HepG2 (cell line): ENCODE data around the gene TPX2. TPM values are rescaled to one million over a fixed set of nuclear protein-coding genes. Genes with fewer than 3 reads are reported as not detected.

Experiments used
- FOXK2 ChIP-seq: fragments of 450-650 bp; IDR thresholded peaks from 2 replicates; pipeline ENCODE4 v1.6.1; 2016
- HOXA3 ChIP-seq: sonication (generic); formaldehyde crosslinking; IDR thresholded peaks from 2 replicates; pipeline ENCODE4 v1.5.0; 2020; ENCODE audit warnings: missing genetic modification reagents
- PHF5A ChIP-seq: IDR thresholded peaks from one replicate; pipeline ENCODE4 v1.6.1; 2018; ENCODE audit warnings: low read depth, missing genetic modification reagents; ENCODE audit not compliant: unreplicated experiment
- SNAI1 ChIP-seq: sonication (generic); formaldehyde crosslinking; IDR thresholded peaks from 2 replicates; pipeline ENCODE4 v1.5.0; 2020; ENCODE audit warnings: mild to moderate bottlenecking, missing genetic modification reagents, borderline replicate concordance
- SSRP1 ChIP-seq: IDR thresholded peaks from 2 replicates; pipeline ENCODE4 v1.6.1; 2016; ENCODE audit warnings: control low read depth
- ZMAT3 ChIP-seq: sonication (generic); formaldehyde crosslinking; conservative IDR thresholded peaks from 2 replicates; pipeline ENCODE4 v1.7.0; 2021; ENCODE audit warnings: missing genetic modification reagents
- ZNF326 ChIP-seq: sonication (generic); formaldehyde crosslinking; IDR thresholded peaks from 2 replicates; pipeline ENCODE4 v1.4.0; 2020; ENCODE audit warnings: missing genetic modification reagents, borderline replicate concordance
- ZNF468 ChIP-seq: sonication (generic); formaldehyde crosslinking; IDR thresholded peaks from 2 replicates; pipeline ENCODE4 v1.8.0; 2022; ENCODE audit warnings: mild to moderate bottlenecking, moderate library complexity, missing genetic modification reagents
- polyA plus RNA-seq, 8 experiments: library from polyadenylated mRNA; depleted of rRNA in 3 of 8; stranded (reverse) in 7 of 8; unstranded in 1 of 8; fragments of >200 nt; fragmentation: Illumina TruSeq in 4 of 8; extraction: Trizol in 4 of 8; gene quantifications; 2 replicates each; pipeline versions ENCODE4 v1.2.1 to v1.2.3, GENCODE V29; 2011 to 2016; ENCODE audit warnings: low read depth in 4 of 8, missing spikeins in 1 of 8, mixed read lengths in 1 of 8; ENCODE audit not compliant: insufficient read depth in 1 of 8
- total RNA-seq, 5 experiments: library from RNA; depleted of rRNA; stranded (reverse); fragments of >200 nt; fragmentation: Illumina TruSeq; extraction: Trizol; gene quantifications; 2 replicates each; pipeline ENCODE4 v1.2.3, GENCODE V29; 2016; ENCODE audit warnings: low read depth in 1 of 5
- TF ChIP-seq, protein P1 (sequence below): sonication (generic); formaldehyde crosslinking; IDR thresholded peaks from 2 replicates; pipeline ENCODE4 v1.4.0; 2020; ENCODE audit warnings: missing genetic modification reagents
- TF ChIP-seq, protein P2 (sequence below): sonication (generic); formaldehyde crosslinking; IDR thresholded peaks from 2 replicates; pipeline ENCODE4 v1.4.0; 2020; ENCODE audit warnings: missing genetic modification reagents
- TF ChIP-seq, protein P3 (sequence below): sonication (generic); formaldehyde crosslinking; conservative IDR thresholded peaks from 2 replicates; pipeline ENCODE4 v1.4.0; 2020; ENCODE audit warnings: missing genetic modification reagents
- TF ChIP-seq, protein P4 (sequence below): sonication (generic); formaldehyde crosslinking; IDR thresholded peaks from 2 replicates; pipeline ENCODE4 v1.5.0; 2020; ENCODE audit warnings: mild to moderate bottlenecking, low read depth, missing genetic modification reagents, borderline replicate concordance
- TF ChIP-seq, protein P5 (sequence below): sonication (generic); formaldehyde crosslinking; IDR thresholded peaks from 2 replicates; pipeline ENCODE4 v1.4.0; 2020; ENCODE audit warnings: missing genetic modification reagents
- TF ChIP-seq, protein P6 (sequence below): sonication (generic); formaldehyde crosslinking; IDR thresholded peaks from 2 replicates; pipeline ENCODE4 v1.8.0; 2022; ENCODE audit warnings: mild to moderate bottlenecking, missing genetic modification reagents

The TPX2 gene
- total and polyA plus RNA-seq, 2 of the 13 experiments (the other 11 are each of a cell fraction or from before 2014, with no cell fraction given), result 34.3 to 124 TPM

GRCh38 chr20:31722257-31723068 lies 16.6 kb upstream of the TPX2 start, which contains the start of gene BCL2L1 (continued):
- TF ChIP-seq, protein P1, sequence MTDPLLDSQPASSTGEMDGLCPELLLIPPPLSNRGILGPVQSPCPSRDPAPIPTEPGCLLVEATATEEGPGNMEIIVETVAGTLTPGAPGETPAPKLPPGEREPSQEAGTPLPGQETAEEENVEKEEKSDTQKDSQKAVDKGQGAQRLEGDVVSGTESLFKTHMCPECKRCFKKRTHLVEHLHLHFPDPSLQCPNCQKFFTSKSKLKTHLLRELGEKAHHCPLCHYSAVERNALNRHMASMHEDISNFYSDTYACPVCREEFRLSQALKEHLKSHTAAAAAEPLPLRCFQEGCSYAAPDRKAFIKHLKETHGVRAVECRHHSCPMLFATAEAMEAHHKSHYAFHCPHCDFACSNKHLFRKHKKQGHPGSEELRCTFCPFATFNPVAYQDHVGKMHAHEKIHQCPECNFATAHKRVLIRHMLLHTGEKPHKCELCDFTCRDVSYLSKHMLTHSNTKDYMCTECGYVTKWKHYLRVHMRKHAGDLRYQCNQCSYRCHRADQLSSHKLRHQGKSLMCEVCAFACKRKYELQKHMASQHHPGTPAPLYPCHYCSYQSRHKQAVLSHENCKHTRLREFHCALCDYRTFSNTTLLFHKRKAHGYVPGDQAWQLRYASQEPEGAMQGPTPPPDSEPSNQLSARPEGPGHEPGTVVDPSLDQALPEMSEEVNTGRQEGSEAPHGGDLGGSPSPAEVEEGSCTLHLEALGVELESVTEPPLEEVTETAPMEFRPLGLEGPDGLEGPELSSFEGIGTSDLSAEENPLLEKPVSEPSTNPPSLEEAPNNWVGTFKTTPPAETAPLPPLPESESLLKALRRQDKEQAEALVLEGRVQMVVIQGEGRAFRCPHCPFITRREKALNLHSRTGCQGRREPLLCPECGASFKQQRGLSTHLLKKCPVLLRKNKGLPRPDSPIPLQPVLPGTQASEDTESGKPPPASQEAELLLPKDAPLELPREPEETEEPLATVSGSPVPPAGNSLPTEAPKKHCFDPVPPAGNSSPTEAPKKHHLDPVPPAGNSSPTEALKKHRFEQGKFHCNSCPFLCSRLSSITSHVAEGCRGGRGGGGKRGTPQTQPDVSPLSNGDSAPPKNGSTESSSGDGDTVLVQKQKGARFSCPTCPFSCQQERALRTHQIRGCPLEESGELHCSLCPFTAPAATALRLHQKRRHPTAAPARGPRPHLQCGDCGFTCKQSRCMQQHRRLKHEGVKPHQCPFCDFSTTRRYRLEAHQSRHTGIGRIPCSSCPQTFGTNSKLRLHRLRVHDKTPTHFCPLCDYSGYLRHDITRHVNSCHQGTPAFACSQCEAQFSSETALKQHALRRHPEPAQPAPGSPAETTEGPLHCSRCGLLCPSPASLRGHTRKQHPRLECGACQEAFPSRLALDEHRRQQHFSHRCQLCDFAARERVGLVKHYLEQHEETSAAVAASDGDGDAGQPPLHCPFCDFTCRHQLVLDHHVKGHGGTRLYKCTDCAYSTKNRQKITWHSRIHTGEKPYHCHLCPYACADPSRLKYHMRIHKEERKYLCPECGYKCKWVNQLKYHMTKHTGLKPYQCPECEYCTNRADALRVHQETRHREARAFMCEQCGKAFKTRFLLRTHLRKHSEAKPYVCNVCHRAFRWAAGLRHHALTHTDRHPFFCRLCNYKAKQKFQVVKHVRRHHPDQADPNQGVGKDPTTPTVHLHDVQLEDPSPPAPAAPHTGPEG, result no peak
- TF ChIP-seq, protein P2, sequence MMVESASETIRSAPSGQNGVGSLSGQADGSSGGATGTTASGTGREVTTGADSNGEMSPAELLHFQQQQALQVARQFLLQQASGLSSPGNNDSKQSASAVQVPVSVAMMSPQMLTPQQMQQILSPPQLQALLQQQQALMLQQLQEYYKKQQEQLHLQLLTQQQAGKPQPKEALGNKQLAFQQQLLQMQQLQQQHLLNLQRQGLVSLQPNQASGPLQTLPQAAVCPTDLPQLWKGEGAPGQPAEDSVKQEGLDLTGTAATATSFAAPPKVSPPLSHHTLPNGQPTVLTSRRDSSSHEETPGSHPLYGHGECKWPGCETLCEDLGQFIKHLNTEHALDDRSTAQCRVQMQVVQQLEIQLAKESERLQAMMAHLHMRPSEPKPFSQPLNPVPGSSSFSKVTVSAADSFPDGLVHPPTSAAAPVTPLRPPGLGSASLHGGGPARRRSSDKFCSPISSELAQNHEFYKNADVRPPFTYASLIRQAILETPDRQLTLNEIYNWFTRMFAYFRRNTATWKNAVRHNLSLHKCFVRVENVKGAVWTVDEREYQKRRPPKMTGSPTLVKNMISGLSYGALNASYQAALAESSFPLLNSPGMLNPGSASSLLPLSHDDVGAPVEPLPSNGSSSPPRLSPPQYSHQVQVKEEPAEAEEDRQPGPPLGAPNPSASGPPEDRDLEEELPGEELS (CRISPR knock-in tag), result no peak
- TF ChIP-seq PHF5A (CRISPR knock-in tag), result no peak
- TF ChIP-seq, protein P3, sequence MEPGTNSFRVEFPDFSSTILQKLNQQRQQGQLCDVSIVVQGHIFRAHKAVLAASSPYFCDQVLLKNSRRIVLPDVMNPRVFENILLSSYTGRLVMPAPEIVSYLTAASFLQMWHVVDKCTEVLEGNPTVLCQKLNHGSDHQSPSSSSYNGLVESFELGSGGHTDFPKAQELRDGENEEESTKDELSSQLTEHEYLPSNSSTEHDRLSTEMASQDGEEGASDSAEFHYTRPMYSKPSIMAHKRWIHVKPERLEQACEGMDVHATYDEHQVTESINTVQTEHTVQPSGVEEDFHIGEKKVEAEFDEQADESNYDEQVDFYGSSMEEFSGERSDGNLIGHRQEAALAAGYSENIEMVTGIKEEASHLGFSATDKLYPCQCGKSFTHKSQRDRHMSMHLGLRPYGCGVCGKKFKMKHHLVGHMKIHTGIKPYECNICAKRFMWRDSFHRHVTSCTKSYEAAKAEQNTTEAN (CRISPR knock-in tag), result no peak; the same call in 1 of the 2 replicates
- TF ChIP-seq SSRP1 (CRISPR knock-in tag), result peak; percentile 59; the same call in 1 of the 2 replicates
- TF ChIP-seq, protein P4, sequence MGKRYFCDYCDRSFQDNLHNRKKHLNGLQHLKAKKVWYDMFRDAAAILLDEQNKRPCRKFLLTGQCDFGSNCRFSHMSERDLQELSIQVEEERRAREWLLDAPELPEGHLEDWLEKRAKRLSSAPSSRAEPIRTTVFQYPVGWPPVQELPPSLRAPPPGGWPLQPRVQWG (CRISPR knock-in tag), result no peak
- TF ChIP-seq, protein P5, sequence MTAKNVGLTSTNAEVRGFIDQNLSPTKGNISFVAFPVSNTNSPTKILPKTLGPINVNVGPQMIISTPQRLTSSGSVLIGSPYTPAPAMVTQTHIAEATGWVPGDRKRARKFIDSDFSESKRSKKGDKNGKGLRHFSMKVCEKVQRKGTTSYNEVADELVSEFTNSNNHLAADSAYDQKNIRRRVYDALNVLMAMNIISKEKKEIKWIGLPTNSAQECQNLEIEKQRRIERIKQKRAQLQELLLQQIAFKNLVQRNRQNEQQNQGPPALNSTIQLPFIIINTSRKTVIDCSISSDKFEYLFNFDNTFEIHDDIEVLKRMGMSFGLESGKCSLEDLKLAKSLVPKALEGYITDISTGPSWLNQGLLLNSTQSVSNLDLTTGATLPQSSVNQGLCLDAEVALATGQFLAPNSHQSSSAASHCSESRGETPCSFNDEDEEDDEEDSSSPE (CRISPR knock-in tag), result peak; percentile 13; the same call in 1 of the 2 replicates
- TF ChIP-seq HOXA3 (CRISPR knock-in tag), result no peak
- TF ChIP-seq FOXK2, result no peak
- 0 out of 2 replicates have a peak, but pooled peaks have one; percentile 9 for TF ChIP-seq SNAI1
- no peak for TF ChIP-seq ZMAT3 (CRISPR knock-in tag)
- TF ChIP-seq, protein P6, sequence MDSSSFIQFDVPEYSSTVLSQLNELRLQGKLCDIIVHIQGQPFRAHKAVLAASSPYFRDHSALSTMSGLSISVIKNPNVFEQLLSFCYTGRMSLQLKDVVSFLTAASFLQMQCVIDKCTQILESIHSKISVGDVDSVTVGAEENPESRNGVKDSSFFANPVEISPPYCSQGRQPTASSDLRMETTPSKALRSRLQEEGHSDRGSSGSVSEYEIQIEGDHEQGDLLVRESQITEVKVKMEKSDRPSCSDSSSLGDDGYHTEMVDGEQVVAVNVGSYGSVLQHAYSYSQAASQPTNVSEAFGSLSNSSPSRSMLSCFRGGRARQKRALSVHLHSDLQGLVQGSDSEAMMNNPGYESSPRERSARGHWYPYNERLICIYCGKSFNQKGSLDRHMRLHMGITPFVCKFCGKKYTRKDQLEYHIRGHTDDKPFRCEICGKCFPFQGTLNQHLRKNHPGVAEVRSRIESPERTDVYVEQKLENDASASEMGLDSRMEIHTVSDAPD (CRISPR knock-in tag), result no peak
- no peak for TF ChIP-seq ZNF468 (CRISPR knock-in tag)
- TF ChIP-seq ZNF326, result peak; percentile 51; the same call in 1 of the 2 replicates
